Measurements from ENCODE around the gene CYB5D1.

DNA sequence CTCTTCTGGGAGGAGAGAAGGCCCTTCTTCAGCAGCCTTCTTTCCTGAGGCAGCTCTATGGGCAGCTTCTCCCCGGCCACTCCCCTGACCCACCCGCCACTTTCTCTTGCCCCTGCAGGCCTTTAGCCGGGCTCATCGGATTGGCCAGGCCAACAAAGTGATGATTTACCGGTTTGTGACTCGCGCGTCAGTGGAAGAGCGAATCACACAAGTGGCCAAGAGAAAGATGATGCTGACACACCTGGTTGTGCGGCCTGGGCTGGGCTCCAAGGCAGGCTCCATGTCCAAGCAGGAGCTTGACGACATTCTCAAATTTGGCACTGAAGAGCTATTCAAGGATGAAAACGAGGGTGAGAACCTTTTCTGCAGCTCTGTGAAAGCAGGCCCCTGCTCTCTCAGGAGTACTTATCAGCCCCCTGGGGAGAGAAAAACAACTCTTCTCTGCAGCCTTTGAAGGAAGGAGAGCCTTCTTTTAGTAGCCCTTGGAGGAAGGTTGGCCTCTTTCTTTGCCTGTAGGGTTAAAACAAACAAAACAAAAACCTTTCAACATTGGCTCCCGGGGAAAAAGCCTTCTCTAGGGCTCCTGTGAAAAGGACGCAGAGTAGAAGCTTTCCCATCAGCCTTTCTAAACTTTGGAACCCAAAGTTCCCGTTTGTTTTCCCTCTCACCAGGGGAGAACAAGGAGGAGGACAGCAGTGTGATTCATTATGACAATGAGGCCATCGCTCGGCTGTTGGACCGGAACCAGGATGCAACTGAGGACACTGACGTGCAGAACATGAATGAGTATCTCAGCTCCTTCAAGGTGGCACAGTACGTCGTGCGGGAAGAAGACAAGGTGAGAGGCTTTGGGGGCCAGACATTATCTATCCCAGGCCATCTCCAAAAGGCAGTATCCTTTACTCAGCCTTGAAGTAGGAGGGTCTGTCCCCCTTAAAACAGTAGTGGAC is 45.6 kb downstream of the CYB5D1 start:
- TF ChIP-seq, protein P1, sequence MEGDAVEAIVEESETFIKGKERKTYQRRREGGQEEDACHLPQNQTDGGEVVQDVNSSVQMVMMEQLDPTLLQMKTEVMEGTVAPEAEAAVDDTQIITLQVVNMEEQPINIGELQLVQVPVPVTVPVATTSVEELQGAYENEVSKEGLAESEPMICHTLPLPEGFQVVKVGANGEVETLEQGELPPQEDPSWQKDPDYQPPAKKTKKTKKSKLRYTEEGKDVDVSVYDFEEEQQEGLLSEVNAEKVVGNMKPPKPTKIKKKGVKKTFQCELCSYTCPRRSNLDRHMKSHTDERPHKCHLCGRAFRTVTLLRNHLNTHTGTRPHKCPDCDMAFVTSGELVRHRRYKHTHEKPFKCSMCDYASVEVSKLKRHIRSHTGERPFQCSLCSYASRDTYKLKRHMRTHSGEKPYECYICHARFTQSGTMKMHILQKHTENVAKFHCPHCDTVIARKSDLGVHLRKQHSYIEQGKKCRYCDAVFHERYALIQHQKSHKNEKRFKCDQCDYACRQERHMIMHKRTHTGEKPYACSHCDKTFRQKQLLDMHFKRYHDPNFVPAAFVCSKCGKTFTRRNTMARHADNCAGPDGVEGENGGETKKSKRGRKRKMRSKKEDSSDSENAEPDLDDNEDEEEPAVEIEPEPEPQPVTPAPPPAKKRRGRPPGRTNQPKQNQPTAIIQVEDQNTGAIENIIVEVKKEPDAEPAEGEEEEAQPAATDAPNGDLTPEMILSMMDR (conservative IDR thresholded peaks at IDR 0.05): no peak
- TF ChIP-seq ZFX (IDR thresholded peaks at IDR 0.05): no peak
